Measurements from ENCODE around the gene ELP6.

- TF ChIP-seq CTCF (IDR thresholded peaks at IDR 0.05), result no peak
- TF ChIP-seq POLR2A (IDR thresholded peaks at IDR 0.05), result no peak
These were observed 57.6 kb downstream of the ELP6 start for GRCh38 chr3:47455806-47456452.
